ENCODE data around the gene TKT.
A peak's percentile ranks its signal among the peaks of the same experiment; 100 is the strongest.

Gene TKT

DNA sequence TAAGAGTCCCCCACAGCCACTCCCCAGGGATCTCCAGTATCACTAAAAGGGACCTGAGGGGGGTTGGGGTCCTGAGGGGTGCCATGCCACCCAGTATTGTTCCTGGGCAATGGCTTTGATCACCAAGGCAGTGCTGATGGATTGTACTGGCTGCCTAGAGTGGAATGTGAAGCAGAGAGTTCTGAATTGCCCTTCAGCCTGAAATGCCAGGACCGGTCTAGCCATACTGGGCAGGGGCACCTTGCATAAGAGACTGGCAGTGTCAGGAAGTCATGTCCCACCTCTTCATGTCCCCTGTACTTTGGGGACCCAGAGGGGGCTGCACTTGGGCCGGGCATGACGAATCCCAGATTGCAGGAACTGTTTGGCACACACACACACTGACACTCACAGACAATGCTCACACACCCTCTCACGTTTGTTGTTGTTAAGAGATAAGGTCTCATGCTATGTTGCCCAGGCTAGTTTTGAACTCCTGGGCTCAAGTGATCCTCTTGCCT is 4.5 kb upstream of the TKT start:
- no CpG with 5 or more reads among the region's 4 CpGs for WGBS, 2 donors (ENCODE audit: extremely low coverage in 2 of 2, insufficient read length in 2 of 2, insufficient replicate concordance in 1 of 2)
- Histone ChIP-seq H3K4me2 (ENCODE audit: insufficient read depth, low read length, poor library complexity, severe bottlenecking) (no peak overlapping the region), H3K27me3 (ENCODE audit: control insufficient read depth in 3 of 3, insufficient read depth in 3 of 3, low read depth in 1 of 3, low read length in 3 of 3) (no peaks in the 10 kb centered on the region), H2BK12ac (ENCODE audit: low read length) (no peak overlapping the region), H2AFZ (ENCODE audit: low read length) (no peak overlapping the region), H3K14ac (ENCODE audit: low read length) (no peak overlapping the region), H3K9ac (ENCODE audit: low read depth, low read length, poor library complexity) (no peak overlapping the region), H3K4me3 (ENCODE audit: low read length in 2 of 2) (no peak overlapping the region), H3K27ac (replicated peaks; ENCODE audit: low read length) (no peak overlapping the region), H4K8ac (ENCODE audit: low read depth, low read length) (no peak overlapping the region), H3K36me3 (replicated peaks in 1 of 2; ENCODE audit: control insufficient read depth in 2 of 2, insufficient read depth in 2 of 2, low read length in 2 of 2) (no peaks in the 10 kb centered on the region), H2BK15ac (ENCODE audit: low read length) (no peak overlapping the region), H2BK120ac (ENCODE audit: low read depth, low read length) (no peak overlapping the region), H2AK5ac (ENCODE audit: low read depth, low read length) (no peak overlapping the region), H3K79me1 (ENCODE audit: low read depth, low read length) (no peaks in the 10 kb centered on the region), H2BK5ac (ENCODE audit: low read length) (no peak overlapping the region), H3K4ac (ENCODE audit: low read length) (no peak overlapping the region), H3K9me3 (replicated peaks in 1 of 2; ENCODE audit: control insufficient read depth in 2 of 2, insufficient read depth in 1 of 2, low read depth in 1 of 2, low read length in 2 of 2) (no peaks in the 10 kb centered on the region), H3K18ac (ENCODE audit: low read length) (peak overlapping the region; percentile 9), H4K91ac (ENCODE audit: low read depth, low read length, poor library complexity) (no peak overlapping the region), H3K23ac (ENCODE audit: low read depth, low read length, poor library complexity) (no peak overlapping the region), H3K4me1 (ENCODE audit: control insufficient read depth in 2 of 2, insufficient read depth in 1 of 2, low read depth in 1 of 2, low read length in 2 of 2) (peaks cover 15 to 23% of the 10 kb centered on the region in 2 donors)
- DNase-seq (ENCODE audit: low spot score), result no peak

DNA sequence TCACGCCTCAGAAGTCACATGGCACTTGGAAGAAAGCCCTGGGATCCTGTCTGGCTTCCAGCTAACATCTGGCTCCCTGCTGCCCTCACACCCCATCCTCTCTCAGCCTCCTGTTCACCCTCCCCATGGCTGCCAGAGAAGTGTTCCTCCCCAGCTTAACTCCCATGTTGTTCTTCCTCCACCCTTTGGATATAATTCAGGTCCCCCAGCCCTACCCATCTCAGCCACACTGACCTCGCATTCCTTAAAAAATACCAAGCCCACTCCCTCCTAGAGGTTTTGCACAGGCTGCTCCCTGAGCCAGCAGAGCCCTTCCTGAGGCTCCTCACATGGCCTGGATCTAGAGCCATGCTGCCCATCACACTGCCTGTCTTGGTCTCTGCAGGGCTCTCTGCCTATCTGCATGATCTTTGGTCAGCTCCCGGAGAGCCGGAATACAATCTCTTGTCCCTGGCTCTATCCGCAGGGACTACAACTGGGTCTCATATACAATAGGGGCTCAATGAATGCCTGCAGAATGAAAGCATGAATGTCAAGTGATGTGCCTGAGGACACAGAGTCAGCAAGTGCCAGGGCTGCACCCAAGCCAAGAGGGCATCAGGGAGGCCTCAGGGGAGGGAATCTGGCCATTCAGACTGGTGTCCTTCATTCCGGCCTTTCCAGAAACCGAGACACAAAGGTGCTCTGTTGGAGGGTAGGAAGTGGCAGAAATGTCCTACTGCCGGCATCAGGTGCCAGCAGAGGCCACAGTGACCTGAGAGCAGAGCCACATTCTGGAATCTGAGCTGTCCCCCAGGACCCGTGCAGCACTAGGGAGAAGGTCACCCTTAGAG is 3.8 kb upstream of the TKT start:
- Histone ChIP-seq H3K23ac (ENCODE audit: low read depth, low read length, poor library complexity) (no peak overlapping the region), H3K4ac (ENCODE audit: low read length) (no peak overlapping the region), H3K79me1 (ENCODE audit: low read depth, low read length) (no peaks in the 10 kb centered on the region), H3K4me1 (ENCODE audit: control insufficient read depth in 2 of 2, insufficient read depth in 1 of 2, low read depth in 1 of 2, low read length in 2 of 2) (peaks cover 15 to 23% of the 10 kb centered on the region in 2 donors), H4K8ac (ENCODE audit: low read depth, low read length) (no peak overlapping the region), H3K9me3 (replicated peaks in 1 of 2; ENCODE audit: control insufficient read depth in 2 of 2, insufficient read depth in 1 of 2, low read depth in 1 of 2, low read length in 2 of 2) (no peaks in the 10 kb centered on the region), H2BK12ac (ENCODE audit: low read length) (peak overlapping the region; percentile 30), H2BK5ac (ENCODE audit: low read length) (no peak overlapping the region), H3K4me3 (ENCODE audit: low read length in 2 of 2) (no peak overlapping the region), H3K27me3 (ENCODE audit: control insufficient read depth in 3 of 3, insufficient read depth in 3 of 3, low read depth in 1 of 3, low read length in 3 of 3) (no peaks in the 10 kb centered on the region), H3K4me2 (ENCODE audit: insufficient read depth, low read length, poor library complexity, severe bottlenecking) (no peak overlapping the region), H2AFZ (ENCODE audit: low read length) (peak overlapping the region; percentile 79), H3K9ac (ENCODE audit: low read depth, low read length, poor library complexity) (no peak overlapping the region), H2AK5ac (ENCODE audit: low read depth, low read length) (peak overlapping the region; percentile 59), H3K27ac (replicated peaks; ENCODE audit: low read length) (no peak overlapping the region), H3K18ac (ENCODE audit: low read length) (peak overlapping the region; percentile 79), H2BK120ac (ENCODE audit: low read depth, low read length) (peak overlapping the region; percentile 17), H3K14ac (ENCODE audit: low read length) (no peak overlapping the region), H3K36me3 (replicated peaks in 1 of 2; ENCODE audit: control insufficient read depth in 2 of 2, insufficient read depth in 2 of 2, low read length in 2 of 2) (peaks cover 0 to under 1% of the 10 kb centered on the region in 2 donors), H2BK15ac (ENCODE audit: low read length) (peak overlapping the region; percentile 97), H4K91ac (ENCODE audit: low read depth, low read length, poor library complexity) (no peak overlapping the region)
- WGBS, 2 donors (ENCODE audit: extremely low coverage in 2 of 2, insufficient read length in 2 of 2, insufficient replicate concordance in 1 of 2), result no CpG with 5 or more reads among the region's 9 CpGs
- DNase-seq (ENCODE audit: low spot score), result no peak

DNA sequence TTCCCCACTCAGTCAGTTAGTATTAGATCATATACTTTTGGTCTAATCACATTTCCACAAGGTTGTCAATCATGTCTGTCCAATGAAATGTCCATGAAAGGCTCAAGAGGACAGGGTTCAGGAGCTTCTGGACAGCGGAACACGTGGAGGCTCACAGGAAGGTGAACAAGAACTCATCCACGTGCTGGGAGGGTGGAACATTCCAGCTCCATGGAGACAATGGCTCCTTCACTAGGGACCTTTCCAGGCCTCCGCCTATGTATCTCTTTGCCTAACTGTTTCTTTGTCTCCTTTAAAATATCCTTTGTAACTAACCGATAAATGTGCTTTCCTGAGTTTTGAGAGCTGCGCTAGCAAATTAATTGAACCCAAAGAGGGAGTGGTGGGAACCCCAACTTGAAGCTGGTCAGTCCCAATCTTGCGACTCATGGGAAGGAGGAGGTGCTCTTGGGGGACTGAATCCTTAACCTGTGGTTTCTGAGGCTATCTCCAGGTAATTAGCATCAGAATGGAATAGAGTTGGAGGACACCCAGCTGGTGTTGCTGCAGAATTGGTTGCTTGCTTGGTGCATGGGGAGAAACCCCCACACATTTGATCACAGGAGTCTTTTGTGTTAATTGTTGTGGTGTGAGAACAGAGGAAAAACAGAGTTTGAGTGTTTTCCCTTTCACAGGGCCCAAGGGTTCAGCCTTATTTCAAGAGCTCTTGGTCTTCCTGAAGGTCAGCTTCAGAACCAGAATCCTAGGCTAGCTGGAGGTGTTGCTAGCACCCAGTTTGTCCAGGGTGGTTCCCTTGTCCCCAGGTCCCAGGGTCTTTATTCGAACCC is 3.0 kb upstream of the TKT start:
- Histone ChIP-seq H3K4me2 (ENCODE audit: insufficient read depth, low read length, poor library complexity, severe bottlenecking) (no peak overlapping the region), H3K4me3 (ENCODE audit: low read length in 2 of 2) (no peak overlapping the region), H3K79me1 (ENCODE audit: low read depth, low read length) (peaks cover 2% of the 10 kb centered on the region), H3K9me3 (replicated peaks in 1 of 2; ENCODE audit: control insufficient read depth in 2 of 2, insufficient read depth in 1 of 2, low read depth in 1 of 2, low read length in 2 of 2) (no peaks in the 10 kb centered on the region), H2AFZ (ENCODE audit: low read length) (peak overlapping the region; percentile 79), H4K8ac (ENCODE audit: low read depth, low read length) (no peak overlapping the region), H4K91ac (ENCODE audit: low read depth, low read length, poor library complexity) (no peak overlapping the region), H3K18ac (ENCODE audit: low read length) (peak overlapping the region; percentile 68), H2BK12ac (ENCODE audit: low read length) (peak overlapping the region; percentile 30), H3K36me3 (replicated peaks in 1 of 2; ENCODE audit: control insufficient read depth in 2 of 2, insufficient read depth in 2 of 2, low read length in 2 of 2) (peaks cover 2 to 9% of the 10 kb centered on the region in 2 donors), H3K27ac (replicated peaks; ENCODE audit: low read length) (no peak overlapping the region), H3K27me3 (ENCODE audit: control insufficient read depth in 3 of 3, insufficient read depth in 3 of 3, low read depth in 1 of 3, low read length in 3 of 3) (no peaks in the 10 kb centered on the region), H3K9ac (ENCODE audit: low read depth, low read length, poor library complexity) (no peak overlapping the region), H3K4ac (ENCODE audit: low read length) (no peak overlapping the region), H3K23ac (ENCODE audit: low read depth, low read length, poor library complexity) (no peak overlapping the region), H2AK5ac (ENCODE audit: low read depth, low read length) (peak overlapping the region; percentile 59), H3K14ac (ENCODE audit: low read length) (no peak overlapping the region), H2BK120ac (ENCODE audit: low read depth, low read length) (peak overlapping the region; percentile 35), H3K4me1 (ENCODE audit: control insufficient read depth in 2 of 2, insufficient read depth in 1 of 2, low read depth in 1 of 2, low read length in 2 of 2) (peaks cover 23 to 28% of the 10 kb centered on the region in 2 donors), H2BK5ac (ENCODE audit: low read length) (no peak overlapping the region), H2BK15ac (ENCODE audit: low read length) (peak overlapping the region; percentile 97)
- no peak for DNase-seq (ENCODE audit: low spot score)
- no CpG with 5 or more reads among the region's 8 CpGs for WGBS, 2 donors (ENCODE audit: extremely low coverage in 2 of 2, insufficient read length in 2 of 2, insufficient replicate concordance in 1 of 2)

DNA sequence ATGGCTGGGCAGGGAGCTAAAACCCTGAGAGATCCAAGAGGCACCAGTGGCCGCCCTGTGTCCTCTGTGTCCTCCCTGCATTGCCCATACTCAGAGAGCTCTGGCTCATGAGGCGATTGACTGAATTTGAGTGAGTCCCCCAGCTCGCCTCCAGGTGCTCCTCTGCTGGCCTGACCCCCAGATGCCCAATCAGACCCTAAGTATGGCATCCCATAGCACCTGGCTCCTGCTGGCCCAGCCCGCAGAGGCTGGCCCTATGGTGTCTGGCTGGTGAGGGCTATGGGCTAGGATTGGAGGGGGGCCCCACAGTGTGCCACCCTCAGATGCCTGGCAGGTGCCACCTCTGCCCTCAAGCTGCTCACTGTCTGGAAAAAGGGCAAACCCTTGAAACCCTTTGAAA is 1.6 kb upstream of the TKT start:
- peak overlapping the region; percentile 77 for H4K91ac ChIP-seq (ENCODE audit: low read depth, low read length, poor library complexity)
- no peaks in the 10 kb centered on the region for H3K9me3 ChIP-seq (replicated peaks in 1 of 2; ENCODE audit: control insufficient read depth in 2 of 2, insufficient read depth in 1 of 2, low read depth in 1 of 2, low read length in 2 of 2)
- H3K4me3 ChIP-seq (ENCODE audit: low read length in 2 of 2), result no peak overlapping the region

More for the DNA sequence above, 1.6 kb upstream of the TKT start:
- peak overlapping the region; percentile 98 for H2AK5ac ChIP-seq (ENCODE audit: low read depth, low read length)
- peaks cover 2 to 21% of the 10 kb centered on the region in 2 donors for H3K36me3 ChIP-seq (replicated peaks in 1 of 2; ENCODE audit: control insufficient read depth in 2 of 2, insufficient read depth in 2 of 2, low read length in 2 of 2)
- H3K18ac ChIP-seq (ENCODE audit: low read length), result peak overlapping the region; percentile 86
- H3K4me2 ChIP-seq (ENCODE audit: insufficient read depth, low read length, poor library complexity, severe bottlenecking), result no peak overlapping the region
- H3K9ac ChIP-seq (ENCODE audit: low read depth, low read length, poor library complexity), result no peak overlapping the region
- H3K79me1 ChIP-seq (ENCODE audit: low read depth, low read length), result peaks cover 2% of the 10 kb centered on the region
- DNase-seq (ENCODE audit: low spot score), result no peak
- H2BK5ac ChIP-seq (ENCODE audit: low read length), result peak overlapping the region; percentile 19
- no peak overlapping the region for H3K4ac ChIP-seq (ENCODE audit: low read length)
- no CpG with 5 or more reads among the region's 4 CpGs for WGBS, 2 donors (ENCODE audit: extremely low coverage in 2 of 2, insufficient read length in 2 of 2, insufficient replicate concordance in 1 of 2)
- H2AFZ ChIP-seq (ENCODE audit: low read length), result no peak overlapping the region
- no peak overlapping the region for H3K14ac ChIP-seq (ENCODE audit: low read length)
- no peak overlapping the region for H2BK12ac ChIP-seq (ENCODE audit: low read length)
- no peak overlapping the region for H3K27ac ChIP-seq (replicated peaks; ENCODE audit: low read length)
- peaks cover 24 to 29% of the 10 kb centered on the region in 2 donors for H3K4me1 ChIP-seq (ENCODE audit: control insufficient read depth in 2 of 2, insufficient read depth in 1 of 2, low read depth in 1 of 2, low read length in 2 of 2)
- no peak overlapping the region for H4K8ac ChIP-seq (ENCODE audit: low read depth, low read length)
- H3K23ac ChIP-seq (ENCODE audit: low read depth, low read length, poor library complexity), result no peak overlapping the region
- peak overlapping the region; percentile 91 for H2BK120ac ChIP-seq (ENCODE audit: low read depth, low read length)
- H3K27me3 ChIP-seq (ENCODE audit: control insufficient read depth in 3 of 3, insufficient read depth in 3 of 3, low read depth in 1 of 3, low read length in 3 of 3), result no peaks in the 10 kb centered on the region
- H2BK15ac ChIP-seq (ENCODE audit: low read length), result peak overlapping the region; percentile 90
